GM19043 (cell line): Measurements from ENCODE around the gene MT1F.
"Not testable (repeated sequence)": the region's sequence is repeated elsewhere in the genome, so short reads cannot be mapped to it uniquely, and the experiment has no call there.

Source experiments
- ATAC-seq: cut with Tn5 transposase; IDR thresholded peaks from one replicate; pipeline ENCODE4 v1.9.1; 2021; ENCODE audit warnings: low read depth; ENCODE audit not compliant: unreplicated experiment

Gene MT1F

DNA sequence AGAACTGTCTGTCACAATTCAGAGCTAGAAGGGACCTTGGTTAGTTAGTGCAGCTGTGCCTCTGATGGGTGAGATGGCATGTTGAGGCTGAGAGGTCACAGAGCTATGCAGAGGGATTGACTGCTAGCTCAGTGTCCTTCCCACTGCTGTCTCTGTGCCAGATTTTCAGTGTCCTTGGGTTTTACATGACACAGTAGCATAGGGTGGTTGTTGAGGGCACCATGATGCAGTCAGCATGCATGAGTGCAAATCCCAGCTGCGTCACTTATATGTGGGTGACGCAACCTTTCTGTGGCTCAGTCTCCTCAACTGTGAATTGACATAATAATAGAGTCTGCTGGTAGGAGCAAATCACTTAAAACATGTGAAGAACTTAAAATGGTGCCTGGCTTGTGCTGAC lies 16.6 kb upstream of the MT1F start:
- no peak for ATAC-seq

DNA sequence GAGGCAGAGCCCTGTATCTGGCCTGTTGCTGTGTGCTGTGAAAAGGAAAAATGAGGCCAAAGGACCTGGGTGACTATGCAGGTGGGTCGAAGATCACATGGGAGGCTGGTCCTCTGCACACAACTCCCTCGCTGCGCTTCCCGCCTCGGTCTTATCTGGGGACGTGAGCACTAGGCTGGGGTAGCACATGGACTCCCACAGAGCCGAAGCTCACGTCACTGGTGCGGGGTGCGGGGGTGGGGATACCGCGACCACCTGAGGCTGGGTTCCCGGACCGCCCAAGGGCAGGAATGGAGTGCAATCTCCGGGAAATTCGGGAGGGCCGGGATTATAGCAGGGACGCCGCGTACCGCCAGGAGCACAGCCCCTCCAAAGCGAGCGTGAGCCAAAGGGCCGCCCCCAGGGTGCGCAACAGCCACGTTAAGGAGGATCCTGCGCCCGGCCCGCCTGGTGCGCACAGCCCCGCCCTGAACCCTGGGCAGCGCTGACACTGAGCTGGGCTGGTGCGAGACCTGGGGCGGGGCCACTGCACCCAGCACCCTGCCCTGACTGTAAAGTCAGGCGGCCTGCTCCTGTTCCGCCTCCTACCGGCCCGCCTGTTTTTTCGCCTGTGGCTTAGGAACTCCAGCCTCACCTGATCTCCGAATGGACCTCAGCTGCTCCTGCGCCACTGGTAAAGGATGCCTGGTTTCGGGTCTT lies 14.5 kb upstream of the MT1F start:
- no peak for ATAC-seq

DNA sequence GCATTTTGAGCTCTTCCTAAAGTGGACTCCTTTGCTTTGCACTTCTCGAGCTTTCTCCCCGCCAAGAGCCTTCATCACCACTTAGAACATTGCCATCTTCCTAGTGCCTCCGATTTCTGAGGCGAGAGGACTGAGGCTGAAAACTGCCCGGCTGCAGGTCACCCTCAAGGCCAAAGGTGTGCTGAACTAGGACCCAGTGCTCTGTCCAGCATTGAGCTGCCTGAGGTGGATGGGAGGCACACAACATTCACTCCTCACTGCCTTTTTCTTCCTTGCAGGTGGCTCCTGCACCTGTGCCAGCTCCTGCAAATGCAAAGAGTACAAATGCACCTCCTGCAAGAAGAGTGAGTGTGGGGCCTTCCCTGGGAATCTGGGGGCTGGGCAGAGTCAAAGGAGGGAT lies 13.9 kb upstream of the MT1F start:
- no peak for ATAC-seq

DNA sequence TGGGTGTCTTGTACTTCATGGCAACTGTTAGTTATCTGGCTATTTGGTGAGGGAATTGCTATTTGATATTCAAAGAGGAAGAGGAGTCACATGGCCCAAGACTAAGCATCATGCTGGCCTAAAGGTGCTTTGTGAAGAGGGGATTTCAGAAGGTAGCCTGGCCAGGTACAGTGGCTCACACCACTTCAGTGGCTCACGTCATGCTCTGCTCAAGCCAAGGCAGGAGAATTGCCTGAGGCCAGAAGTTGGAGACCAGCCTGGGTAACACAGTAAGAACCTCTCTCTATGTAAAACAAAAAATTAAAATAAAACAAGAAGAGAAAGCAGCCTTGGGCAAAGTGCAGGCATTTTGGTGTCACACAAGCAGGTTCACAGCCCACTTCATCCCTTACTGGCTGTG lies 12.4 kb upstream of the MT1F start:
- ATAC-seq = no peak

DNA sequence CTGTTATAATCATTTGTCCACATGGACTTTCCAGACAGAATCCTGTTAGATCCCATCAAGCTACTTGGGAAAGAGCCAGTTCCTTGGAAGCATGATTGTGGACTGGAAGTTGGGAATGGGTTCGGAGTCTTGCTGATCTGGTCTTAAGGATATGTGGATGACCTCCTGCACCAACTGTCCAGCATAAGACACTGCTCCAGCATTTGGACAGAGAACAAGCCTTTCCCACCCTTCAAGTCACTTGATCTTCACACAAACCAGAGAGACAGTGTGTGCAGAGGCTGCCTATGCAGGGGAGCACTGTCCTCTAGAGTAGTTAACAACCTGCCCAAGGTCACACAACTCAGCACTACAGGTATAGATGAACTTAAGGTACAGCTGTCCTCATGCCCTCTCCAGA lies 11.9 kb upstream of the MT1F start:
- no peak for ATAC-seq

DNA sequence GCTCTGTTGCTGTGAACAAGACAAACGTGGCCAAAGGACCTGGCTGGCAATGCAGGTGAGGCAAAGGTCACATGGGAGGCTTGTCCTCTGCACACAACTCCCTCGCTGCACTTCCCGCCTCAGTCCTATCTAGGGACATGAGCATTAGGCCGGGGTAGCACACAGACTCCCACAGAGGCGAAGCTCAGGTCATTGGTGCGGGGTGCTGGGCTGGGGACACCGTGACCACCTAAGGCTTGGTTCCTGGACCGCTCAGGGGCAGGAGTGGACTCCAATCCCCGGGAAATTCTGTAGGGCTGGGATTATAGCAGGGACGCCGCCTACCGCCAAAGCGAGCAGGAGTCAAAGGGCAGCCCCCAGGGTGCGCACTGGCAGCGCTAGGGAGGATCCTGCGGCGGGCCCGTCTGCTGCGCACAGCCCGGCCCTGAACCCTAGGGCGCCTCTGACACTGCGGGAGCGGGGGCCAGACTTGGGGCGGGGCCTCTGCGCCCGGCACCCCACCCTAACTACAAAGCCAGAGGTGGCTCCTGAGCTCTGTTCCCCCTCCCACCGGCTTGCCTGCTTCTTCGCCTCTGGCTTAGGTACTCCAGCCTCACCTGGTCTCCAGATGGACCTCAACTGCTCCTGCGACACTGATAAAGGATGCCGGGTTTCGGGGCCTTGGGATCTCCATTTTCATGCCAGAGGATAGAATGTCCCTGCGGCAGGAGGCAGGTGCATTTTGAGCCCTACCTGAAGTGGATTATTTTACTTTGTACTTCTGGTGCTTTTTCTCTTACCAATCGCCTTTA lies 9.9 kb upstream of the MT1F start:
- no peak for ATAC-seq

DNA sequence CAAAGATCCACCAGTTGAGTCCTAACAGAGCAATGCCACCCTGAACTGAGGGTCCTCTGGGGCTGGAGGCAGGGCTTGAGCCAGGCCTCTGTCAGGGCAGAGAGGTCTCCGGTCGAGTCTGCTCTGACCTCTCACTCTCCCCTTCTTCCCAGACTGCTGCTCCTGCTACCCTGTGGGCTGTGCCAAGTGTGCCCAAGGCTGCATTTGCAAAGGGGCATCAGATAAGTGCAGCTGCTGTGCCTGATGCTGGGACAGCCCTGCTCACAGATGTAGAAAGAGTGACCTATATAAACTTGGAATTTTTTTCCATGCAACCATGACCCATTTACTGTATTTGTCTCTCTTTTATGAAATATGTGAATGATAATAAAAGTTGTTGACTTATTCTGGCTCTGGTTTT lies 8.5 kb upstream of the MT1F start:
- no peak for ATAC-seq

DNA sequence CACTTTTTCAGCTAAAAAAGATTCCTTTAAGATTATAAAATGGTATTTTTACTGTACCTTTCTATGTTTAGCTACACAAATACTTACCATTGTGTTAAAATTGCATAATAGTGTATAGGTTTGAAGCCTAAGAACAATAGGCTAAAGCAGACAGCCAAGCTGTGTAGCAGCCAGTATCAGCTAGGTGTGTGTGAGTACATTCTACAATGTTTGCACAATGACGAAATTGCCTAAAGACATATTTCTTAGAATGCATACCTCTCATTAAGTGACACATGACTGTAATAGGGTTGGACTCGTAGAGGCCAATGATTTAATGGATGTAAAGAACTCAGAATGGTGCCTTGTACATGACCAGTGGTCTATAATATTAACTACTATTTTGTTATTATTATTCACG lies 7.9 kb upstream of the MT1F start:
- no peak for ATAC-seq

DNA sequence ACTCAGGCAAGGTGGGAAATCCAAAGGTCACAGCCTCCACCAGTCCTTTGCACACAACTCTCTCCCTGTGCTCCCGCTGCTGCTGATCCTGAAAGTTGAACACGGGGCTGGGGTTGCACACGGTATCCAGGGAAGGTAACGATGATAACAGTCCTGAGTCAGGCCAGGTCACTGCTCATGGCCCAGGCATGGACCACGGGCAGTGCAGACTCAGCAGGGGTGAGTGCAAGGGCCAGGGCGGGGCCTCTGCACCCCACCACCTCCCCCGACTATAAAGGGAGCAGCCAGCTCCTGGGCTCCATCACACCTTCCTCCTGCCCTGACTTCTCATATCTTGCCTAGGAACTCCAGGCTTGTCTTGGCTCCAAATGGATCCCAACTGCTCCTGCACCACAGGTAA lies 6.2 kb upstream of the MT1F start, which contains the start of gene MT1B:
Gene MT1B (plus strand): TSS at position 301 of the 400 bp plus-strand sequence. CDS start 68 bp downstream, at position 369.
- ATAC-seq = no peak

DNA sequence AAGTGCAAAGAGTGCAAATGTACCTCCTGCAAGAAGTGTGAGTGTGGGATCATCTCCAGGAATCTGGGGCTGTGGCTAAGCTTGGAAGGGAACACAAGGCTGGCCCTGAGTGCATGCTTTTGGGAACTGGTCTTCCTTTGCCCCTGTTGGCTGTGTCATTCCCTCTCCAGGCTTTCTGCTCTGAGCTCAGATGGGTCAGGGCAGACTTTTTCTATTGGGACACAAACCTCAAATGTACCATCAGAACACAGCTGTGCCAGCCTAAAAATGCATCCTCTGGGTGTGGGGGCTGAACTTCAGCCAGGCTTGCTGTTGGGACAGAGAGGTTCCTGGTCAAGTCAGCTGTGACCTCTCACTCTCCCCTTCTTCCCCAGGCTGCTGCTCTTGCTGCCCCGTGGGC lies 5.2 kb upstream of the MT1F start:
- ATAC-seq = no peak

DNA sequence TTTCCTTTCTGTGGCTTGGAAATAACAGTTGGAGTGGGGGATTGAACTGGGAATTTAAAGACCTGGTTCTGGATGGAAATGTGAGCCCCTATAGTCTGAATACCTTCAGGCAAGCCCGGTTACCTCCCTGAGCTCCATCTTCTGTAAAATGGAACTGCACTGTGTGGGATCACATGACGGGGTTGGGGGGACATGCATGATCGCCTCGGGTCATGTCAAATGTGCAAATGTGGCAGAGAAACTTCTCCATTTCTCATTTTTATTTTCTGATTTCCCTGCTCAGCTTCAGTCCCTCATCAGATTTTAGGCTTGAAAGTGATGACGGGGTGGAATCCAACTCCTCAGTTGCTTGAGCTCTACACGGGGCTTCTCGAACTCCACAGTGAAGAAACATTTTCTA lies 4.5 kb upstream of the MT1F start:
- no peak for ATAC-seq

DNA sequence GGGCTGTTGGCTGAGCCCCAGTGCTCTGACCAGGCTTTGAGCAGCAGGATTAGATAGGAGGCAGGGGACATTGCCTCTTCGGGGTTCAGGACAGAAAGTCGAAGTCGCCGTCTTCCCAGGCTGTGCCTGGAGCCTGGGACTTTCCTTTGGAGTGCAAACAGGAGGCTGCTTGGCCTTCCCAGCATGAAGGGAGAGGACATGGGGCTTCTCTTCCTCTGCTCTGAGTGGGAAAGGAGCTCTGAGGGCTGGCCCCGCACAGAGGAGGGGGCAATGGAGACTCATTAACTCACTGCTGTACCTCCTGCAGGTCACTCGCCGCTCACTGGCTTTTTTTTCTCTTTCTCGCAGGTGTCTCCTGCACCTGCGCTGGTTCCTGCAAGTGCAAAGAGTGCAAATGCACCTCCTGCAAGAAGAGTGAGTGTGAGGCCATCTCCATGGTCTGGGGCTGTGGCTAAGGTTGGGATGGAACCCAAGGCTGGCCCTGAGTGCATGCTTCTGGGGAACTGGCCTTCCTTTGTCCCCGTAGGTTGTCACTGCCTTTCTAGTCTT lies 642 bp downstream of the MT1F start:
- no peak for ATAC-seq

DNA sequence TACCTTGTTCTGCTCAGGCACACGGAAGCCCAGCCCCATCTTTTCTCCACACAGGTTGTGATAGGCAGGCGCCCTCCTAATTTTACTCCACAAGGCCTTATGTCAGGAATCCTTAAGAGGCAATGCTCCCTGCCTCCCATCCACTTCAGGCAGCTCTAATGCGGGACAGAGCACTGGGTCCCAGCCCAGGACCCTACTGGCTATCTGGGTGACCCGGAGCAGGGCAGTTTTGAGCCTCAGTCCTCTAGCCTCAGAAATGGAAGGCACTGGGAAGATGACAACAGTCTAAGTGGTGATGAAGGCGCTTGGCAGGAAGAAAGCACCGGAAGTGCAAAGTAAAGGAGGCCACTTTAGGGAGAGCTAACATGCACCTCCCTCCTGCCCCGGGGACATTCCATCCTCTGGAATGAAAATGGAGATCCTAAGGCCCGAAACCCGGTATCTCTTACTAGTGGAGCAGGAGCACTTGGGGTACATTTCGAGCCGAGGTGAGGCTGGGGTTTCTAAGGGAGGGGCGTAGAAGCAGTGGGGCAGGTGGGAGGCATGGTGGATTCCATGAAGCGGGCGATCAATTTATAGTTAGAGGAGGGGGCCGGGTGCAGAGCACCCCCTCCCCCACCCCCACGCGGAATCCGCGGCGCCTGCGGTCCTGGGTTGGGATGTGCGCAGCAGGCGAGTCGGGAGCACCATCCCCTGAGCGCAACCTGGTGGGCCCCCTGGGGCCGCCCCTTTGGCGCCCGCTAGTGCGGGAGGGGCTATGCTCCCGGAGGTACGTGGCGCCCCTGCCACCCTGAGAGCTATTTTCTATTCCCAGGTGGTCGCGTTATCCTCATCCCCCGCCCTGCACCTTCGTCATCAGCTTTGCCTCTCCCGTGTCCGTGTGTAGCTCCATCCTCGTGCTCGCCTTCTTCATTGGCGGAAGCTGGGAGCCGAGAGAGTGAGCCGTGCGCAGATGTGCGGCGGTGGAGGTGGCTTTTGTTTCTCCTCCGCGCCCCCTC lies 4.9 kb downstream of the MT1F start:
- no peak for ATAC-seq

DNA sequence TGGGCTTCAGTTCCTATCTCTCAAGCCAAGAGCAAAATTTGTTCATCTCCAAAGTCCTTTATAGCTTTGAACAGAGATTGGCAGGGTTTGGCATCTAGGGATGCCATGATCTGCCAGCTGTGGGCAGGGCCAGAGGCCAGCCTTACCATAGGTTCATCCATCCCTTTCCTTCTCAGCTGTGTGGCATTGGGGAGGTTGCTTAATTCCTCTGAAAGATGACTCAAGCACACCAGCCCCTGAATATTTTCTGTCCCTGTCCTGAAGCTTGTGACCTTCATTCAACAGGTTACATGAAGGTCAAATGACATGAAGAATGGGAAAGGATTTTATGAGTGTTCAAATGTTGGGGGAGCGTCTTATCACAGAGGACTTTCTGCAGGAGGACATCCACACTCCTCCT lies 6.7 kb downstream of the MT1F start:
- ATAC-seq = no peak

DNA sequence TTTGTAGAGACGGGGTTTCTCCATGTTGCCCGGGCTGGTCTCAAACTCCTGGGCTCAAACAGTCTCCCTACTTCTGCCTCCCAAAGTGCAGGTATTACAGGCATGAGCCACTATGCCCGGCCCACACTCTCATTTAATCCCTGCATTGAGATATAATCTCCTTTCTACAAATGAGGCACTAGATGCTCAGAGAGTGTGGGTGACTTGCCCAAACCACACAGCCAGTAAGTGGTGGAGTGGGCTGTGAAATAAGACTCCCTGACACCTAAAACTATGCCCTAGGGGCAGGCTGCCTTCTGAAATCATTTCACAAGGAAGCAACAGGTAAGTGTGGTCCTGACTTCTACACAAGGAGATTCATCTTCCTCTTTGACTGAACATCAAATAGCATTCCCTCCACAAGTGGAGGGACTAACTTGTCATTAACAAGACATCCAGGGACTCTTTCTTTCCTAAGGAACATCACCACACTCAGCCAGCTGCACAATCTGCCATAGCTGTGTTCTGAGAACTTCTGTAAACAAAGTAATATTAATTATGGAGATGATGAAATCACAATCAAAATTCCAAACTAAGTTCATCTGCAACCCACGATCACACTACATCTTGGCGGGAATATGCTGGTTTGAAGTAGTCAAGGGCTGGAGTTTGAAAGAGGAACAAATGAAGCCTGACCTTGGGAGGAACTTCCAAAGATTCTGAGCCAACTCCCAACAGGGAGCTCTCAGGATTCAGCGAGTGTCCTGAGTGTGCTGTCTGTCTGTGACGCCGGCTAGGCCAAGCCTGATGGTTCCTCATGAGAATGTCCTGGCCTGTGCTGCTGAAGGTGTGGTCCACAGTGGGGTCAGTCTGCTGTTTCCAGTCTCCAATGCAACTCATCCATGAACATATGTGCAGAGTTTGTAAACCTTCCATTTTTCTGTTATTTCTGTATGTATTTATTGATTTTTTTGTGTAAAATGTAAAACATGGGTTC lies 7.8 kb downstream of the MT1F start:
- ATAC-seq = not testable (repeated sequence)

DNA sequence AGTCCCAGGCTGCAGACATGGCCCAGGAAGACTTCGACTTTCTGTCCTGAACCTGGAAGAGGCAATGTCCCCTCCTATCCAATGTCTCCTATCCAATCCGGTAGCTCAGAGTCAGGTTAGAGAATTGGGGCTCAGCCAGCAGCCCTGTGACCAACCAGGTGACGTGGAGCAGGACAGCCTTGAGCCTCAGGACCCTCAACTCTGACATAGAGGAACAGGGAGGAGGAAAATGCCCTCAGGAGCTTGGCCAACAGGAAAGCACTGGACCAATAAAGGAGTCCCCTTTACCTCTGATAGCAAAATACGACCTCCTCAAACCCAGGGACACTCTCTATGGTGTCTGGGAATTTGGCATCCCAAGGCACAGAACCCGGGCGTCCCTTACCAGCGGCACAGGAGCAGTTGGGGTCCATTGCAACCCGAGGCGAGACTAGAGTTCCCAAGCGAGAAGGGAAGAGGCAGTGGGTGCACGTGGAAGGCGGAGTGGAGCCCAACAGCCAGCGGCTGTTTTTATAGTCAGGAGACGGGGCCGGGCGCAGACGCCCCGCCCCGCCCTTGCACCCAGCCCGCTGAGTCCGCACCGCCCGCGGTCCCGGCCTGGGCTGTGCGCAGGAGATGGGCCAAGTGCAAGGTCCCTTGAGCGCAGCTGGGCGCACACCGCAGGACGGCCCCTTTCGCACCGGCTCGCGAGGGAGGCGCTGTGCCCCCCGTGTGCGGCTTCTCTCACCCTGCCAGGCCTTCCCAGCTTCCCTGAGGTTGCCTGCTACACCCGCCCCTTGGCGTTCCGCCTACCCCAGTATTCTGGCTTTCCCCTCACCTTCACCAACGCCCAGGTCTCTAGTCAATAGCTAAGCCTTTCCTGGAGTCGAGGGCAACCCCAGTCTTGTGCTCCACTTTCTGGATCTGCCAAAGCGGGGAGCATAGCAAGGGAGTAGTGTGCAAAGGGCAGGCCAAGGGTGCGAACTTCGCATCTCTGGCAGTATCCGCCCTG lies 10.1 kb downstream of the MT1F start, which contains the start of gene MT1G:
Gene MT1G (minus strand): TSS at position 485 of the 991 bp plus-strand sequence. CDS start 72 bp downstream, at position 413.
- no peak for ATAC-seq

DNA sequence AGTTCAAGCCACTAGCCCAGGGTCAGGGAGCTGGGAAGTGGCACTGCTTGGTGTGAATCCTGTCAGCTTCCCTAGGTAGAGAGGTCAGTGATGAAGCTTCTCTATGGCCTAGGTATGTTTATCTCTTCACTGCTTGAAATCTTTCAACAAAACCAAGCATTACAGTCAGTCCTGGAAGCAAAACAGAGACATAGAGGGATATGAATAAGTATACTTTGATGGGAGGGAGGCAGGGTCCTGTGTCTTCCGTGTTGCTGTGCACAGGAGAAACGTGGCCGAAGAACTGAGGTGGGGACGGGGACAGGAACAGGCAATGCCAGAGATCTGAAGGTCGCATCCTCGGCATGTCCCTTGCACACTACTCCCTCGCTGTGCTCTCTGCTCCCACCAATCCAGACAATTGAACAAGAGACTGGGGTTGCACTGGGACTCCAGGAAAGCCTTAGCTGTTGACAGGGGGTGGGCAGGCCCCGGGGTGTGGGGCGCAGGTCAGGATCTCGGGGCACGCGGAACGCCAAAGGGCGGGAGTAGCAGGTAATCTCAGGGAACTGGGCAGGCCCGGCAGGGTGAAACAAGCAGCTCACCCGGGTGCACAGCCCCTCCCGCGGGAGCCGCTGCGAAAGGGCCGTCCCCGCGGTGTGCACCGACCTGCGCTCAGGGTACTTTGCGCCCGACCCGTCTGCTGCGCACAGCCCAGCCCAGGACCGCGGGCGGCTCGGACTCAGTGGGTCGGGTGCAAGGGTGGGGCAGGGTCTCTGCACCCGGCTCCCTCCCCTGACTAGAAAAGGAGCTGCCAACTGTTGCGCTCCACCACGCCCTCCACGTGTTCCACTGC lies 11.5 kb downstream of the MT1F start, which contains the start of gene MT1H:
Gene MT1H (plus strand): TSS at position 810 of the 835 bp plus-strand sequence. CDS start 71 bp downstream, outside the sequence.
- no peak for ATAC-seq
